T-helper 1 cell (primary cell): ENCODE measurements around the gene RNF7.
A peak's percentile ranks its signal among the peaks of the same experiment; 100 is the strongest.
"Not testable (repeated sequence)": the region's sequence is repeated elsewhere in the genome, so short reads cannot be mapped to it uniquely, and the experiment has no call there.

Source experiments
- DNase-seq, 5 donors: peaks; one replicate each; pipeline ENCODE4 v3.0.0-alpha.2; 2012 to 2020
- total RNA-seq, 4 donors: gene quantifications; one replicate each; lab custom pipeline; 2026; lab: John Stamatoyannopoulos, UW

RNF7 gene
- 28.9 to 48.0 (median 35.0) reads per million in 4 donors for total RNA-seq

- DNase-seq: peak; percentile 94 to 99 (median 95)
These were observed at the start of gene RNF7 for GRCh38 chr3:141738022-141738890. Gene RNF7, plus strand, starts transcription at chr3:141738298. Its CDS starts 44 bp downstream, at chr3:141738342.

GRCh38 chr3:141690431-141691072 lies 47.5 kb upstream of the RNF7 start:
- DNase-seq: no peak

GRCh38 chr3:141691471-141691870 lies 46.6 kb upstream of the RNF7 start:
- not testable (repeated sequence) for DNase-seq

- DNase-seq: not testable (repeated sequence)
These were observed 45.1 kb upstream of the RNF7 start for GRCh38 chr3:141692973-141693372.

- no peak for DNase-seq
These were observed 38.8 kb upstream of the RNF7 start for GRCh38 chr3:141699324-141699723.

- no peak for DNase-seq
These were observed 38.2 kb upstream of the RNF7 start for GRCh38 chr3:141699897-141700296.

GRCh38 chr3:141703367-141703766 lies 34.7 kb upstream of the RNF7 start:
- DNase-seq: not testable (repeated sequence)

GRCh38 chr3:141707741-141708203 lies 30.3 kb upstream of the RNF7 start:
- no peak for DNase-seq

GRCh38 chr3:141708367-141708766 lies 29.7 kb upstream of the RNF7 start:
- no peak for DNase-seq

- DNase-seq: no peak
These were observed 28.9 kb upstream of the RNF7 start for GRCh38 chr3:141709126-141709770.

GRCh38 chr3:141710121-141710520 lies 28.0 kb upstream of the RNF7 start:
- no peak for DNase-seq

GRCh38 chr3:141710888-141711616 lies 27.0 kb upstream of the RNF7 start:
- no peak for DNase-seq

- DNase-seq: no peak
These were observed 23.4 kb upstream of the RNF7 start for GRCh38 chr3:141714671-141715070.

- no peak for DNase-seq
These were observed 16.0 kb upstream of the RNF7 start for GRCh38 chr3:141722081-141722480.

- DNase-seq: no peak
These were observed 15.4 kb upstream of the RNF7 start for GRCh38 chr3:141722648-141723047.

- no peak for DNase-seq
These were observed 14.8 kb upstream of the RNF7 start for GRCh38 chr3:141723255-141723654.

- no peak for DNase-seq
These were observed 13.9 kb upstream of the RNF7 start for GRCh38 chr3:141724186-141724585.

- DNase-seq: no peak
These were observed 13.1 kb upstream of the RNF7 start for GRCh38 chr3:141725036-141725435.

- no peak for DNase-seq
These were observed 11.6 kb upstream of the RNF7 start for GRCh38 chr3:141726483-141726882.

- DNase-seq: no peak
These were observed 9.7 kb upstream of the RNF7 start for GRCh38 chr3:141728355-141728892.

GRCh38 chr3:141729240-141729639 lies 8.9 kb upstream of the RNF7 start:
- DNase-seq: no peak

- DNase-seq: no peak
These were observed 2.9 kb upstream of the RNF7 start for GRCh38 chr3:141735176-141735575.
